Measurements from ENCODE around the gene ZFR. TPM values are rescaled to one million over a fixed set of nuclear protein-coding genes. Genes with fewer than 3 reads are reported as not detected.

The ZFR gene
- total RNA-seq, 1 experiment from 2014 or later, result 62.4 TPM

- Histone ChIP-seq H3K27ac (ENCODE audit: insufficient read length, low read depth, low read length) (no peak overlapping the region), H3K23ac (ENCODE audit: insufficient read length, low read depth, low read length) (no peak overlapping the region), H3K23me2 (ENCODE audit: insufficient read length, low read depth, low read length, poor library complexity, severe bottlenecking) (no peaks in the 10 kb centered on the region), H3K4me2 (ENCODE audit: insufficient read depth, insufficient read length, low read length) (no peak overlapping the region), H4K91ac (ENCODE audit: insufficient read length, low read depth, low read length) (no peak overlapping the region), H2BK120ac (ENCODE audit: low read depth, low read length, poor library complexity, severe bottlenecking) (no peak overlapping the region), H4K8ac (replicated peaks; ENCODE audit: insufficient read length, low read depth, low read length) (no peak overlapping the region), H3K4me1 (ENCODE audit: insufficient read depth, low read length) (no peaks in the 10 kb centered on the region), H4K20me1 (ENCODE audit: control insufficient read depth, insufficient read depth, insufficient read length) (no peaks in the 10 kb centered on the region), H3K56ac (ENCODE audit: insufficient read length, low read depth, low read length) (no peak overlapping the region), H2AFZ (ENCODE audit: low read length) (no peak overlapping the region), H2AK5ac (ENCODE audit: insufficient read length, low read length) (no peak overlapping the region), H3K9me3 (ENCODE audit: control insufficient read depth, low read depth, low read length) (no peaks in the 10 kb centered on the region), H2BK15ac (ENCODE audit: low read depth, low read length) (no peak overlapping the region), H2BK12ac (ENCODE audit: insufficient read length, low read depth, low read length) (no peak overlapping the region), H3K4ac (ENCODE audit: low read depth, low read length) (no peak overlapping the region), H3T11ph (ENCODE audit: low read length) (no peak overlapping the region), H3K18ac (ENCODE audit: insufficient read length, low read depth, low read length) (no peak overlapping the region), H2BK5ac (ENCODE audit: insufficient read length, low read length) (no peak overlapping the region), H3K79me2 (ENCODE audit: insufficient read depth, low read length) (no peaks in the 10 kb centered on the region), H3K14ac (ENCODE audit: insufficient read depth, low read length) (no peak overlapping the region), H4K5ac (ENCODE audit: insufficient read length, low read depth, low read length) (no peak overlapping the region), H3K9ac (ENCODE audit: extremely low read depth, insufficient read length, low read length) (no peak overlapping the region), H3K27me3 (ENCODE audit: insufficient read depth, low read length) (no peaks in the 10 kb centered on the region), H3K79me1 (ENCODE audit: insufficient read depth, low read depth, low read length, poor library complexity, severe bottlenecking) (no peaks in the 10 kb centered on the region), H2BK20ac (ENCODE audit: low read depth, low read length, poor library complexity, severe bottlenecking) (no peak overlapping the region)
- no peak overlapping the region for H3K27ac Mint-ChIP-seq
- H3K4me1 Mint-ChIP-seq, result no peaks in the 10 kb centered on the region
- no peak for TF ChIP-seq CTCF (conservative IDR thresholded peaks at IDR 0.05)
- H3K4me3 Mint-ChIP-seq, result no peak overlapping the region
- WGBS (ENCODE audit: extremely low coverage, insufficient read length, low lambda C conversion rate), result no CpG with 5 or more reads among the region's 6 CpGs
- peaks cover 26 to 74% (median 73%) of the 10 kb centered on the region in 3 experiments; a peak in 6 of 7 replicates for H3K36me3 Mint-ChIP-seq (ENCODE audit: insufficient read depth in 1 of 3, low read depth in 3 of 3)
- H3K27me3 Mint-ChIP-seq (ENCODE audit: low read depth), result no peaks in the 10 kb centered on the region
- no peak for DNase-seq
- no peaks in the 10 kb centered on the region for H3K9me3 Mint-ChIP-seq
These were observed 56.0 kb downstream of the ZFR start for GRCh38 chr5:32388432-32389129.
